Measurements from ENCODE around the gene FNDC3B. TPM values are rescaled to one million over a fixed set of nuclear protein-coding genes. Genes with fewer than 3 reads are reported as not detected.

FNDC3B gene
- total and polyA plus RNA-seq, 2 of the 8 experiments (the other 6 are each of a cell fraction or from before 2014, with no cell fraction given) = 14.1 to 44.4 TPM

GRCh38 chr3:172191629-172192028, 152.3 kb downstream of the FNDC3B start (continued):
- no peak for TF ChIP-seq CHD7 (IDR thresholded peaks at IDR 0.05; ENCODE audit: insufficient replicate concordance, low read length)
- no peak for TF ChIP-seq PHF8 (conservative IDR thresholded peaks at IDR 0.05; ENCODE audit: low read depth, low read length)
- TF ChIP-seq TBP (IDR thresholded peaks at IDR 0.05; ENCODE audit: low read depth, low read length) = no peak
- no peak for TF ChIP-seq TAF7 (optimal IDR thresholded peaks at IDR 0.05; ENCODE audit: borderline replicate concordance, low read depth, low read length)
